Left lung (tissue), 10 donors: ENCODE data around the gene MAN1C1. TPM values are rescaled to one million over a fixed set of nuclear protein-coding genes. Genes with fewer than 3 reads are reported as not detected.

Experiments
- ATAC-seq: fragments of 200-7000 bp; cut with Tn5 transposase; one replicate; pipeline ENCODE4 v1.9.1; 2020; ENCODE audit warnings: moderate library complexity
- DNase-seq, 4 donors: peaks; one replicate each; pipeline ENCODE4 v3.0.0-alpha.2; 2013 to 2020
- H3K27ac ChIP-seq, 2 donors: fragments of 200-600 bp; sonication (generic) in 1 of 2; one replicate each; pipeline versions ENCODE4 v1.5.0 to v1.8.0; 2020 to 2021
- H3K27me3 ChIP-seq, 2 donors: fragments of 200-600 bp; sonication (generic) in 1 of 2; one replicate each; pipeline versions ENCODE4 v1.5.0 to v1.8.0; 2020 to 2021
- H3K36me3 ChIP-seq, 2 donors: fragments of 200-600 bp; sonication (generic) in 1 of 2; one replicate each; pipeline versions ENCODE4 v1.5.0 to v1.8.0; 2020 to 2021
- H3K4me1 ChIP-seq, 2 donors: fragments of 200-600 bp; one replicate each; pipeline ENCODE4 v1.8.0; 2021
- H3K4me3 ChIP-seq, 2 donors: fragments of 200-600 bp; sonication (generic) in 1 of 2; one replicate each; pipeline versions ENCODE4 v1.5.0 to v1.8.0; 2020 to 2021; ENCODE audit warnings: mild to moderate bottlenecking in 1 of 2
- H3K9me3 ChIP-seq, 2 donors: fragments of 200-600 bp; sonication (generic) in 1 of 2; one replicate each; pipeline versions ENCODE4 v1.5.0 to v1.8.0; 2020 to 2021
- CTCF ChIP-seq, 2 donors: fragments of 200-600 bp; sonication (generic) in 1 of 2; IDR thresholded peaks; one replicate each; pipeline versions ENCODE4 v1.5.0 to v1.8.0; 2021; ENCODE audit warnings: antibody characterized with exemption in 2 of 2
- intact Hi-C, 2 donors: fragments of 100-400 bp; cut with DNase I; formaldehyde crosslinking; loops; one replicate each; pipeline versions ENCODE4 v1.11.2 to v1.14.2; 2022
- polyA plus RNA-seq, 6 donors: library from polyadenylated mRNA; unstranded; fragments of 120-200 nt; gene quantifications; one replicate each; pipeline ENCODE4 v1.2.1, GENCODE V29; 2013; ENCODE audit not compliant: insufficient read length in 6 of 6
- total RNA-seq, 2 donors: library from RNA; stranded (reverse); fragmentation: NEBNext Ultra II Directional; extraction: Animal tissue kit (Norgen Biotek cat#: 25700); gene quantifications; one replicate each; pipeline ENCODE4 v1.2.1, GENCODE V29; 2021
- donor health status: DM: no; HTN: yes; CAD: no.
- donor health status: DM: no; HTN: no; CAD: no.

Gene MAN1C1
- total and polyA plus RNA-seq, 8 donors, result 14.9 to 20.3 (median 16.1) TPM

- DNase-seq, result no peak
- peak; percentile 35 for ATAC-seq
- intact Hi-C loops, result no loop called here
- Histone ChIP-seq H3K27me3 (no peaks in the 10 kb centered on the region), H3K4me1 (peaks cover 0 to 20% of the 10 kb centered on the region in 2 donors), H3K36me3 (no peaks in the 10 kb centered on the region), H3K9me3 (no peaks in the 10 kb centered on the region), H3K27ac (no peak overlapping the region), H3K4me3 (no peak overlapping the region)
- TF ChIP-seq CTCF (IDR thresholded peaks at IDR 0.05), result no peak
Observed at GRCh38 chr1:25704267-25704691, 87.7 kb downstream of the MAN1C1 start.

GRCh38 chr1:25705699-25706098, 89.1 kb downstream of the MAN1C1 start:
- TF ChIP-seq CTCF (IDR thresholded peaks at IDR 0.05), result no peak
- intact Hi-C loops, result no loop called here
- Histone ChIP-seq H3K4me1 (peaks cover 0 to 14% of the 10 kb centered on the region in 2 donors), H3K4me3 (no peak overlapping the region), H3K9me3 (no peaks in the 10 kb centered on the region), H3K36me3 (no peaks in the 10 kb centered on the region), H3K27me3 (no peaks in the 10 kb centered on the region), H3K27ac (no peak overlapping the region)
- DNase-seq (no peak), ATAC-seq (no peak)

- Histone ChIP-seq H3K27me3 (no peaks in the 10 kb centered on the region), H3K36me3 (no peaks in the 10 kb centered on the region), H3K9me3 (no peaks in the 10 kb centered on the region), H3K4me1 (peaks cover 1 to 17% of the 10 kb centered on the region in 2 donors), H3K4me3 (no peak overlapping the region), H3K27ac (no peak overlapping the region)
- DNase-seq (no peak), ATAC-seq (peak; percentile 28)
- TF ChIP-seq CTCF (IDR thresholded peaks at IDR 0.05), result no peak
- intact Hi-C loops, result no loop called here
Observed at GRCh38 chr1:25706146-25707089, 89.8 kb downstream of the MAN1C1 start.

- H3K4me1 ChIP-seq, result peaks cover 7 to 25% of the 10 kb centered on the region in 2 donors
- no peaks in the 10 kb centered on the region for H3K27me3 ChIP-seq
- H3K9me3 ChIP-seq, result no peaks in the 10 kb centered on the region
- DNase-seq (no peak), ATAC-seq (no peak)
- H3K4me3 ChIP-seq, result no peak overlapping the region
- no peak for TF ChIP-seq CTCF (IDR thresholded peaks at IDR 0.05)
- intact Hi-C loops, result no loop called here
- H3K36me3 ChIP-seq, result no peaks in the 10 kb centered on the region
- H3K27ac ChIP-seq, result no peak overlapping the region
Observed at GRCh38 chr1:25707280-25708016, 90.9 kb downstream of the MAN1C1 start.
